Measurements from ENCODE around the gene SLC23A2.

Gene SLC23A2

GRCh38 chr20:4962241-4962855, 39.0 kb downstream of the SLC23A2 start:
- peak; percentile 35 for DNase-seq

GRCh38 chr20:4961746-4962145, 39.6 kb downstream of the SLC23A2 start:
- no peaks in the 10 kb centered on the region for H3K9me3 Mint-ChIP-seq
- no peak for DNase-seq
- peaks cover 15% of the 10 kb centered on the region for H3K36me3 Mint-ChIP-seq (ENCODE audit: low read depth)
- no peaks in the 10 kb centered on the region for H3K27me3 Mint-ChIP-seq
- peak overlapping the region; percentile 45 for H3K4me3 Mint-ChIP-seq
- H3K4me1 Mint-ChIP-seq (ENCODE audit: low read depth), result peaks cover 22% of the 10 kb centered on the region
- peak overlapping the region; percentile 89 for H3K27ac Mint-ChIP-seq

More at GRCh38 chr20:4962241-4962855, 39.0 kb downstream of the SLC23A2 start:
- H3K27me3 Mint-ChIP-seq, result no peaks in the 10 kb centered on the region
- peaks cover 21% of the 10 kb centered on the region for H3K36me3 Mint-ChIP-seq (ENCODE audit: low read depth)
- H3K4me1 Mint-ChIP-seq (ENCODE audit: low read depth), result peaks cover 25% of the 10 kb centered on the region
- H3K4me3 Mint-ChIP-seq, result peak overlapping the region; percentile 21
- no peaks in the 10 kb centered on the region for H3K9me3 Mint-ChIP-seq
- peak overlapping the region; percentile 89 for H3K27ac Mint-ChIP-seq

GRCh38 chr20:4959592-4959991, 41.7 kb downstream of the SLC23A2 start:
- Mint-ChIP-seq H3K27ac (no peak overlapping the region), H3K9me3 (no peaks in the 10 kb centered on the region), H3K27me3 (no peaks in the 10 kb centered on the region), H3K4me1 (ENCODE audit: low read depth) (peaks cover 23% of the 10 kb centered on the region), H3K36me3 (ENCODE audit: low read depth) (peaks cover 7% of the 10 kb centered on the region), H3K4me3 (no peak overlapping the region)
- no peak for DNase-seq

GRCh38 chr20:4957939-4958362, 43.4 kb downstream of the SLC23A2 start:
- no peak overlapping the region for H3K27ac Mint-ChIP-seq

GRCh38 chr20:4957187-4957586, 44.1 kb downstream of the SLC23A2 start:
- Mint-ChIP-seq H3K36me3 (ENCODE audit: low read depth) (peaks cover 11% of the 10 kb centered on the region), H3K27me3 (no peaks in the 10 kb centered on the region), H3K4me1 (ENCODE audit: low read depth) (peaks cover 16% of the 10 kb centered on the region), H3K4me3 (no peak overlapping the region), H3K27ac (no peak overlapping the region), H3K9me3 (no peaks in the 10 kb centered on the region)
- DNase-seq, result no peak

More at GRCh38 chr20:4957939-4958362, 43.4 kb downstream of the SLC23A2 start:
- Mint-ChIP-seq H3K9me3 (no peaks in the 10 kb centered on the region), H3K4me3 (no peak overlapping the region), H3K4me1 (ENCODE audit: low read depth) (peaks cover 21% of the 10 kb centered on the region), H3K36me3 (ENCODE audit: low read depth) (peaks cover 10% of the 10 kb centered on the region), H3K27me3 (no peaks in the 10 kb centered on the region)
- DNase-seq, result no peak

GRCh38 chr20:4956200-4956810, 45.0 kb downstream of the SLC23A2 start:
- no peak for DNase-seq
- H3K27me3 Mint-ChIP-seq, result no peaks in the 10 kb centered on the region
- no peak overlapping the region for H3K27ac Mint-ChIP-seq
- H3K36me3 Mint-ChIP-seq (ENCODE audit: low read depth), result peaks cover 13% of the 10 kb centered on the region
- no peaks in the 10 kb centered on the region for H3K9me3 Mint-ChIP-seq
- H3K4me3 Mint-ChIP-seq, result no peak overlapping the region
- H3K4me1 Mint-ChIP-seq (ENCODE audit: low read depth), result peaks cover 10% of the 10 kb centered on the region

- Mint-ChIP-seq H3K9me3 (no peaks in the 10 kb centered on the region), H3K4me3 (no peak overlapping the region), H3K4me1 (ENCODE audit: low read depth) (peaks cover 29% of the 10 kb centered on the region), H3K27me3 (no peaks in the 10 kb centered on the region), H3K27ac (no peak overlapping the region), H3K36me3 (ENCODE audit: low read depth) (peaks cover 26% of the 10 kb centered on the region)
- no peak for DNase-seq
These were observed 47.4 kb downstream of the SLC23A2 start for GRCh38 chr20:4953881-4954280.

- Mint-ChIP-seq H3K4me1 (ENCODE audit: low read depth) (peaks cover 35% of the 10 kb centered on the region), H3K9me3 (no peaks in the 10 kb centered on the region), H3K27ac (no peak overlapping the region), H3K27me3 (no peaks in the 10 kb centered on the region), H3K4me3 (no peak overlapping the region), H3K36me3 (ENCODE audit: low read depth) (peaks cover 36% of the 10 kb centered on the region)
- DNase-seq, result no peak
These were observed 49.1 kb downstream of the SLC23A2 start for GRCh38 chr20:4952229-4952628.

GRCh38 chr20:4951299-4951698, 50.0 kb downstream of the SLC23A2 start:
- H3K4me1 Mint-ChIP-seq (ENCODE audit: low read depth), result peaks cover 41% of the 10 kb centered on the region
- no peaks in the 10 kb centered on the region for H3K27me3 Mint-ChIP-seq
- no peak overlapping the region for H3K4me3 Mint-ChIP-seq
- H3K27ac Mint-ChIP-seq, result no peak overlapping the region
- H3K9me3 Mint-ChIP-seq, result no peaks in the 10 kb centered on the region
- peaks cover 44% of the 10 kb centered on the region for H3K36me3 Mint-ChIP-seq (ENCODE audit: low read depth)
- no peak for DNase-seq

GRCh38 chr20:4950841-4951240, 50.5 kb downstream of the SLC23A2 start:
- Mint-ChIP-seq H3K4me3 (no peak overlapping the region), H3K27me3 (no peaks in the 10 kb centered on the region), H3K9me3 (no peaks in the 10 kb centered on the region), H3K4me1 (ENCODE audit: low read depth) (peaks cover 39% of the 10 kb centered on the region), H3K36me3 (ENCODE audit: low read depth) (peaks cover 45% of the 10 kb centered on the region), H3K27ac (no peak overlapping the region)
- no peak for DNase-seq

- Mint-ChIP-seq H3K4me1 (ENCODE audit: low read depth) (peaks cover 41% of the 10 kb centered on the region), H3K9me3 (no peaks in the 10 kb centered on the region), H3K36me3 (ENCODE audit: low read depth) (peaks cover 48% of the 10 kb centered on the region), H3K4me3 (no peak overlapping the region), H3K27ac (peak overlapping the region; percentile 50), H3K27me3 (no peaks in the 10 kb centered on the region)
- DNase-seq, result no peak
These were observed 50.9 kb downstream of the SLC23A2 start for GRCh38 chr20:4950437-4950836.

GRCh38 chr20:4949833-4950178, 51.5 kb downstream of the SLC23A2 start:
- peaks cover 54% of the 10 kb centered on the region for H3K36me3 Mint-ChIP-seq (ENCODE audit: low read depth)
- peaks cover 41% of the 10 kb centered on the region for H3K4me1 Mint-ChIP-seq (ENCODE audit: low read depth)
- no peak for DNase-seq
- peak overlapping the region; percentile 1 for H3K4me3 Mint-ChIP-seq
- H3K27ac Mint-ChIP-seq, result peak overlapping the region; percentile 50
- no peaks in the 10 kb centered on the region for H3K27me3 Mint-ChIP-seq
- H3K9me3 Mint-ChIP-seq, result no peaks in the 10 kb centered on the region

GRCh38 chr20:4947817-4948559, 53.3 kb downstream of the SLC23A2 start:
- H3K9me3 Mint-ChIP-seq, result no peaks in the 10 kb centered on the region
- peak overlapping the region; percentile 20 for H3K27ac Mint-ChIP-seq
- DNase-seq, result no peak
- peaks cover 50% of the 10 kb centered on the region for H3K36me3 Mint-ChIP-seq (ENCODE audit: low read depth)
- peaks cover 42% of the 10 kb centered on the region for H3K4me1 Mint-ChIP-seq (ENCODE audit: low read depth)
- H3K27me3 Mint-ChIP-seq, result no peaks in the 10 kb centered on the region
- no peak overlapping the region for H3K4me3 Mint-ChIP-seq

GRCh38 chr20:4946986-4947385, 54.3 kb downstream of the SLC23A2 start:
- H3K4me3 Mint-ChIP-seq, result no peak overlapping the region
- DNase-seq, result no peak
- peaks cover 44% of the 10 kb centered on the region for H3K36me3 Mint-ChIP-seq (ENCODE audit: low read depth)
- H3K27ac Mint-ChIP-seq, result no peak overlapping the region
- H3K9me3 Mint-ChIP-seq, result no peaks in the 10 kb centered on the region
- H3K27me3 Mint-ChIP-seq, result no peaks in the 10 kb centered on the region
- H3K4me1 Mint-ChIP-seq (ENCODE audit: low read depth), result peaks cover 52% of the 10 kb centered on the region

- DNase-seq, result no peak
- Mint-ChIP-seq H3K36me3 (ENCODE audit: low read depth) (peaks cover 44% of the 10 kb centered on the region), H3K9me3 (no peaks in the 10 kb centered on the region), H3K27me3 (no peaks in the 10 kb centered on the region), H3K4me3 (no peak overlapping the region), H3K4me1 (ENCODE audit: low read depth) (peaks cover 54% of the 10 kb centered on the region), H3K27ac (no peak overlapping the region)
These were observed 54.7 kb downstream of the SLC23A2 start for GRCh38 chr20:4946585-4946984.
